NCI-H82 treated with DMSO at 0.1 percent for 48 hours (cell line): ENCODE results near the gene METTL18.

Experiments
- DNase-seq: peaks from one replicate; lab custom pipeline; 2025; ENCODE audit not compliant: unreplicated experiment; lab: John Stamatoyannopoulos, UW

METTL18 gene

GRCh38 chr1:169786974-169787373 lies 7.7 kb downstream of the METTL18 start:
- DNase-seq = peak; percentile 39

DNA sequence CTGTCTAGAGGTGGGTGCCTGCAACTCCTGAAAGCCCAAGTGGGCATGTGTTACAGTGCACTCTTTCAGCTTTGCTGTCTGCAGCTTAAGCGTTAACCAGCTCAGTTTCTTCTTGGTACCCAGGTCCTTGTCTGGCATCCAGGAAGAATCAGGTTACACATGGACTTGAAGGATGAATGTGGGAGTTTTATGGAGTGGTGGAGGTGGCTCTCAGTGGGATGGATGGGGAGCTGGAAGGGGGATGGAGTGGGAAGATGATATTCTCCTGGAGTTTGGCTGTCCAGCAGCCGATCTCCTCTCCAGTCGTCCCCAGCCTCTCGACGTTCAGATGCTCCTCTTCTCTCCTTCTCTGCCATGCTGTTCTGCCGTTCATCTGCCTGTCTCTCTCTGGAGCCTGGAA lies 9.4 kb downstream of the METTL18 start:
- no peak for DNase-seq

DNA sequence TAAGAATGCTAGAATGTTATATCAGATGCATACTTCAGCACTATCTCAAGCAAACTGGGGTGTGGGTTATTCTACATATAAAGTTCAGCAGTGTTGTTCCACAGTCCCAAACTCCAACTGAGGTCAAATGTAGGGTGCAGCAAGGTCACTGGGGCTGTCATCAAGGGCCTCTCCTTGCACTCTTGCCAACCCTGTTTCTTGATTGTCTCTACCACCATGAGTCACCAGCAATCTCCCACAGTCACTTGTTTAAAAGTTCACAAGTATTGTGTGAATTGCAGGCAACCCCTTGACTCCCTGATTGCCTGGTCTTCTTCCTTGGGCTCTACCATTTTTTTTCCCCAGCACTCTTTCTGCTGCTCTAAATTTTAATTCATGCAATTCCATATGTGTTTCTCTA lies 10.6 kb downstream of the METTL18 start:
- DNase-seq = no peak

- DNase-seq = no peak
Observed at GRCh38 chr1:169782596-169782995, 12.1 kb downstream of the METTL18 start.

DNA sequence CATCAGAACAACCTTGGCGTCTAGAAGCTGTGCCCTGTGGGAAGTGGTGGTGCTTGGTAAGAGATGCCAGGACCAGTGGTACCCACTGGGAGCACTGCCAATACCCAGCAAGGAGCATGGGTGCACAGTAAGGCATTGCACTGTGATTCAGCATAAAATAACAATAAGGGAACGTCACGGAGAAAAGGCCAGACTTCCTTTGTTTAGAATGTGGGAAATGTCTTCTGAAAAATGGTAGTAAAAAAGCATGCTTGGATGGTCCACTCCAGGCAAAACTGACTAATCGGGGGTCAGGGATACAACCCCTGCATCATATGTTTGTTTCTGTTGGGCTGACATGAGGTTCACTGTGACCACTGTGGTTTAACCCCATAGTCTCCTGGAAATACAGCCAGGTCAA lies 14.7 kb downstream of the METTL18 start:
- DNase-seq = no peak

- DNase-seq = no peak
Observed at GRCh38 chr1:169779150-169779549, 15.6 kb downstream of the METTL18 start.

DNA sequence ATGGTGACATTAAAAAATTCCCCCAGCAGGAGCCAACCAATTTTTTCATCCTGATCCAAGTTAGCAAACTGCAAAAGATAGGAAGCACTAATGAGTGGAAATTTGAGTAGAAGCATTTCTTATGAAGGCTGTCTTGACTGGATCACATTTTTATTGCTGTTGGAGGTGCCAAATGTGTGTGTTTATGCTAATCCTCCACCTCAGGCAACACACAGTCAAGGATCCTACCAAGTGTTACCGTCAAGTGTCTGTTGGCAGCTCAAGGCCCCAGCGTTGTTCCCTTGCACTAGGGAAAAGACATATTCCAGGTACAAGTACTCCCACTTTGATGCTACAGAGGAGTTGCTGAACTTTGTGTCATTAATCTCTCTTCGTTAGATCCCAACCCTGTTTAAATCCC lies 18.3 kb downstream of the METTL18 start:
- no peak for DNase-seq

GRCh38 chr1:169768161-169768560 lies 26.5 kb downstream of the METTL18 start:
- no peak for DNase-seq

DNA sequence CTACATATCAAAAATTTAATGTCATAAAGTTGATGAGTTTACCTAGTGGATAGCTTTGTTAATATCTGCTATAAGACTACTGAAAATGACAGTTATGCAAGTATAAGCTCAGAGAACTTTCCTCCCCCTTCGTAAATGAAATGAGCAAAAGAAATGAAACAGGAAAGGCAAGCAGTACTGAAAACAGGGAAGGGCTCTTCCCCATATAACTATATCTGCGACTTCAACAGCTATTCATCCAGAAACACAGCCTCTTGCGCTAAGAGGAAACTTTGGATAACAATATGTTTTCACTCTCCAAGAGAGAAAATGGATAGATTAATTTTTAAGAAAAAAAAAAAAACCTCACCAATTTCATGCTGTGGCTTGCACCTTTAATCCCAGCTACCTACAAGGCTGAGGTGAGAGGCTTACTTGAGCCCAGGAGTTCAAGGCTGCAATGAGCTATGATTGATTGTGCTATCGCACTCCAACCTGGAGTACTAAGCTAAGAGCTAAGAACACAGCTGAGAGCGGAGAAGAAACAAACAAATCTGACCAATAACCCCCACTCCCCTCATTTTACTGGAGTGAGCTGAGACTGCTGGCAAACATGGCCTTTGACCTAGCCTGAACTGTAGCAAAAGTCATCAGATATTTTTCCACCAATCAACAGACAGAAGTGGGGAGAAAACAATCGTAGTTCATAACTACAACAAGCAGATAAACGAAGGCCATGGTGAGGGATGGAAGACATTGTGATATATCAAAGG lies 29.0 kb downstream of the METTL18 start:
- no peak for DNase-seq

GRCh38 chr1:169764919-169765318 lies 29.8 kb downstream of the METTL18 start:
- DNase-seq = no peak

DNA sequence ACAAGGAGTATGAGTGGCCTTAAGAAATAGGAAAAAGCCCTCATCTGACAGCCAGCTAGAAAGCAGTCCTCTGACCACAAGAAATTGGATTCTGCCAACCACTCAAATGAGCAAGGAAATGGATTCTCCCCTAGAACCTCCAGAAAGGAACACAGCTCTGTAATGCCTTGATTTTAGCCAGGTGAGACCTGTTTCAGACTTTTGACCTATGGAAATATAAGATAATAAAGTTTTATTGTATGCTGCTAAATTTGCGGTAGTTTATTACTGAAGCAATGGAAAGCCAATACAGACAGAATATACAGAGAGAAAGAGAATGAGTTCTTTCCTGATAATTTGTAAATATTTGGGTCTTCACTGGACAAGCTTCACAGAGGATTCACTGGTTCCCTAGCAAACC lies 32.0 kb downstream of the METTL18 start:
- no peak for DNase-seq

- no peak for DNase-seq
Observed at GRCh38 chr1:169759038-169759437, 35.7 kb downstream of the METTL18 start.

- no peak for DNase-seq
Observed at GRCh38 chr1:169753549-169753948, 41.2 kb downstream of the METTL18 start.

DNA sequence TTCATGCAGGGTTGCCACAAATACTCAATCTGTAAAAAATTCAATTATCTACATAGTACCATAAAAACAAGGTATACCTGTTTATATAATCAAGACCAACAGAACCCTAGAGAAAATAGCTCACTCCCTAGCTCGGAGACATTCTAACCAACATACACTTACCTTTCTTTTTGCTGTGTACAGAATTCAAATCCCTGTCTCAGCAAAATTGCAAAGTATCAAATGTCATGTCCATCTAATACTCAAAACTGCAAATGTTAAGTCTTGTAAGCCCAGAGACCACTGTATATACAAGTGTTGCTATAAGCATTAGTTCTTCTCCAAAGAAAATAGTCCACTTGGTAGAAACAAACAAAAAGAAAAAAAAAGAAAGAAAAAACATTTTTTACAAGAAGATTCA lies 44.7 kb downstream of the METTL18 start:
- DNase-seq = no peak

DNA sequence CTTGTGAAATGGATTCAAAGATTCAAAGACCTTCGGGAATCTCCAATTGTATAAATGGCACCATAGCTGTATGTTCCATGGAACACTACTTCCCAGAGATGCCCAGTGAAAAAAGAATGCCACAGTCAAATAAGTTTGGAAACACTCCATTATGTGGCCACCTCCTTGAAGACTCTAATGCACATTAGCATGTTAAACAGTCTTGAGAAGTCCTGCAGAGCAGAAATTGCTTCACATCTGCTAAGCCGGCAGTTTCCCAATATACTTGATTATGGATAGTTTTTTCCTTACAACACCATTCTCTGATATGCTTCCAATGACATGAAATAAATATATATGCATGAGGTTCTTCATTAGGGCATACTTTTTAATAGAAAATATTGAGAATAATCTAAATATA lies 48.2 kb downstream of the METTL18 start:
- DNase-seq = no peak

- no peak for DNase-seq
Observed at GRCh38 chr1:169745015-169745861, 49.5 kb downstream of the METTL18 start.
